ENCODE results near the gene KRTAP19-6. TPM values are rescaled to one million over a fixed set of nuclear protein-coding genes. Genes with fewer than 3 reads are reported as not detected.
"Not testable (repeated sequence)": the region's sequence is repeated elsewhere in the genome, so short reads cannot be mapped to it uniquely, and the experiment has no call there.

The KRTAP19-6 gene
- total and polyA plus RNA-seq, 2 donors from 2014 or later, result not detected

GRCh38 chr21:30555095-30555494, 13.4 kb upstream of the KRTAP19-6 start:
- intact Hi-C loops (cut with DNase I), result no loop called here
- H3K9me3 ChIP-seq (ENCODE audit: control insufficient read depth in 2 of 3, insufficient read depth in 1 of 3, low read length in 3 of 3), result no peaks in the 10 kb centered on the region
- no peaks in the 10 kb centered on the region for H3K4me1 ChIP-seq (ENCODE audit: control insufficient read depth in 2 of 3, insufficient read depth in 2 of 3, low read depth in 1 of 3, low read length in 3 of 3)
- no peak overlapping the region for H3K4me3 ChIP-seq (ENCODE audit: low read length in 3 of 3)
- DNase-seq (no peak), FAIRE-seq (no peak)
- no peaks in the 10 kb centered on the region for H3K27me3 ChIP-seq (ENCODE audit: control insufficient read depth, insufficient read depth, low read length)
- no peaks in the 10 kb centered on the region for H3K36me3 ChIP-seq (ENCODE audit: control insufficient read depth in 2 of 3, insufficient read depth in 3 of 3, low read length in 3 of 3)
- no peak overlapping the region for H3K27ac ChIP-seq (ENCODE audit: low read depth in 2 of 2, low read length in 2 of 2)
- no peak overlapping the region for H3K9ac ChIP-seq (ENCODE audit: low read length in 3 of 3)
- no peak for TF ChIP-seq CTCF (IDR thresholded peaks at IDR 0.05; ENCODE audit: borderline replicate concordance, extremely low read depth, insufficient read depth)

GRCh38 chr21:30552782-30553181, 11.1 kb upstream of the KRTAP19-6 start:
- no peaks in the 10 kb centered on the region for H3K36me3 ChIP-seq (ENCODE audit: control insufficient read depth in 2 of 3, insufficient read depth in 3 of 3, low read length in 3 of 3)
- no peaks in the 10 kb centered on the region for H3K9me3 ChIP-seq (ENCODE audit: control insufficient read depth in 2 of 3, insufficient read depth in 1 of 3, low read length in 3 of 3)
- no peak overlapping the region for H3K27ac ChIP-seq (ENCODE audit: low read depth in 2 of 2, low read length in 2 of 2)
- H3K4me1 ChIP-seq (ENCODE audit: control insufficient read depth in 2 of 3, insufficient read depth in 2 of 3, low read depth in 1 of 3, low read length in 3 of 3), result no peaks in the 10 kb centered on the region
- intact Hi-C loops (cut with DNase I), result no loop called here
- H3K9ac ChIP-seq (ENCODE audit: low read length in 3 of 3), result no peak overlapping the region
- no peaks in the 10 kb centered on the region for H3K27me3 ChIP-seq (ENCODE audit: control insufficient read depth, insufficient read depth, low read length)
- DNase-seq (no peak), FAIRE-seq (no peak)
- no peak for TF ChIP-seq CTCF (IDR thresholded peaks at IDR 0.05; ENCODE audit: borderline replicate concordance, extremely low read depth, insufficient read depth)
- H3K4me3 ChIP-seq (ENCODE audit: low read length in 3 of 3), result no peak overlapping the region

GRCh38 chr21:30518876-30519275, 22.8 kb downstream of the KRTAP19-6 start:
- FAIRE-seq (no peak), DNase-seq (peak in 2 of 5 donors; percentile 1 to 4)
- Histone ChIP-seq H3K9me3 (ENCODE audit: control insufficient read depth in 2 of 3, insufficient read depth in 1 of 3, low read length in 3 of 3) (no peaks in the 10 kb centered on the region), H3K4me3 (ENCODE audit: low read length in 3 of 3) (no peak overlapping the region), H3K4me1 (ENCODE audit: control insufficient read depth in 2 of 3, insufficient read depth in 2 of 3, low read depth in 1 of 3, low read length in 3 of 3) (no peaks in the 10 kb centered on the region), H3K27me3 (ENCODE audit: control insufficient read depth, insufficient read depth, low read length) (no peaks in the 10 kb centered on the region), H3K36me3 (ENCODE audit: control insufficient read depth in 2 of 3, insufficient read depth in 3 of 3, low read length in 3 of 3) (no peaks in the 10 kb centered on the region), H3K9ac (ENCODE audit: low read length in 3 of 3) (no peak overlapping the region), H3K27ac (ENCODE audit: low read depth in 2 of 2, low read length in 2 of 2) (no peak overlapping the region)
- no peak for TF ChIP-seq CTCF (IDR thresholded peaks at IDR 0.05; ENCODE audit: borderline replicate concordance, extremely low read depth, insufficient read depth)
- intact Hi-C loops (cut with DNase I), result no loop called here

GRCh38 chr21:30515681-30516080, 26.0 kb downstream of the KRTAP19-6 start:
- Histone ChIP-seq H3K4me1 (ENCODE audit: control insufficient read depth in 2 of 3, insufficient read depth in 2 of 3, low read depth in 1 of 3, low read length in 3 of 3) (no peaks in the 10 kb centered on the region), H3K9me3 (ENCODE audit: control insufficient read depth in 2 of 3, insufficient read depth in 1 of 3, low read length in 3 of 3) (no peaks in the 10 kb centered on the region), H3K9ac (ENCODE audit: low read length in 3 of 3) (no peak overlapping the region), H3K4me3 (ENCODE audit: low read length in 3 of 3) (no peak overlapping the region), H3K36me3 (ENCODE audit: control insufficient read depth in 2 of 3, insufficient read depth in 3 of 3, low read length in 3 of 3) (no peaks in the 10 kb centered on the region), H3K27me3 (ENCODE audit: control insufficient read depth, insufficient read depth, low read length) (no peaks in the 10 kb centered on the region), H3K27ac (ENCODE audit: low read depth in 2 of 2, low read length in 2 of 2) (no peak overlapping the region)
- DNase-seq, result no peak
- intact Hi-C loops (cut with DNase I), result no loop called here
- FAIRE-seq, result no peak
- TF ChIP-seq CTCF (IDR thresholded peaks at IDR 0.05; ENCODE audit: borderline replicate concordance, extremely low read depth, insufficient read depth), result no peak

- DNase-seq, result peak in 1 of 5 donors; percentile 5
- H3K27me3 ChIP-seq (ENCODE audit: control insufficient read depth, insufficient read depth, low read length); H3K4me3 ChIP-seq (ENCODE audit: low read length in 3 of 3); H3K9me3 ChIP-seq (ENCODE audit: control insufficient read depth in 2 of 3, insufficient read depth in 1 of 3, low read length in 3 of 3); H3K9ac ChIP-seq (ENCODE audit: low read length in 3 of 3); H3K4me1 ChIP-seq (ENCODE audit: control insufficient read depth in 2 of 3, insufficient read depth in 2 of 3, low read depth in 1 of 3, low read length in 3 of 3); H3K36me3 ChIP-seq (ENCODE audit: control insufficient read depth in 2 of 3, insufficient read depth in 3 of 3, low read length in 3 of 3); intact Hi-C loops (cut with DNase I); H3K27ac ChIP-seq (ENCODE audit: low read depth in 2 of 2, low read length in 2 of 2); FAIRE-seq: not testable (repeated sequence)
Observed at GRCh38 chr21:30505621-30506205, 36.0 kb downstream of the KRTAP19-6 start.
